CD4-positive, alpha-beta T cell treated with Interleukin-6 at 100 ng/mL for 8 hours (primary cell): Measurements from ENCODE around the gene SYMPK.
"Not testable (repeated sequence)": the region's sequence is repeated elsewhere in the genome, so short reads cannot be mapped to it uniquely, and the experiment has no call there.

Source experiments
- DNase-seq: peaks from one replicate; pipeline ENCODE4 v3.0.0-alpha.2; 2020; ENCODE audit warnings: mixed read lengths, low spot score

The SYMPK gene

GRCh38 chr19:45885556-45886426 is 22.8 kb upstream of the SYMPK start, which contains the start of gene IRF2BP1:
IRF2BP1 (minus strand) TSS chr19:45886141; CDS start chr19:45885774, 367 bp downstream.
- peak; percentile 88 for DNase-seq

GRCh38 chr19:45884682-45885555 is 22.0 kb upstream of the SYMPK start:
- no peak for DNase-seq

- no peak for DNase-seq
These were observed 21.1 kb upstream of the SYMPK start for GRCh38 chr19:45883881-45884681.

- no peak for DNase-seq
These were observed 20.6 kb upstream of the SYMPK start for GRCh38 chr19:45883586-45883880.

- DNase-seq: peak; percentile 75
These were observed 20.0 kb upstream of the SYMPK start for GRCh38 chr19:45882652-45883585.

- DNase-seq: no peak
These were observed 19.1 kb upstream of the SYMPK start for GRCh38 chr19:45881909-45882528.

GRCh38 chr19:45881082-45881908 is 18.3 kb upstream of the SYMPK start:
- DNase-seq: no peak

- no peak for DNase-seq
These were observed 17.0 kb upstream of the SYMPK start for GRCh38 chr19:45879971-45880370.

- no peak for DNase-seq
These were observed 16.1 kb upstream of the SYMPK start for GRCh38 chr19:45879055-45879454.

- DNase-seq: no peak
These were observed 15.3 kb upstream of the SYMPK start for GRCh38 chr19:45878043-45878794.

- DNase-seq: no peak
These were observed 13.7 kb upstream of the SYMPK start for GRCh38 chr19:45876411-45877197.

- no peak for DNase-seq
These were observed 13.1 kb upstream of the SYMPK start for GRCh38 chr19:45876161-45876410.

GRCh38 chr19:45874620-45874966 is 11.6 kb upstream of the SYMPK start:
- DNase-seq: no peak

- DNase-seq: no peak
These were observed 10.3 kb upstream of the SYMPK start for GRCh38 chr19:45873219-45873772.

- DNase-seq: no peak
These were observed 9.4 kb upstream of the SYMPK start for GRCh38 chr19:45872095-45872919.

GRCh38 chr19:45870798-45871197 is 7.9 kb upstream of the SYMPK start:
- DNase-seq: no peak

GRCh38 chr19:45867241-45867640 is 4.3 kb upstream of the SYMPK start:
- DNase-seq: not testable (repeated sequence)
